ENCODE results near the gene CDC42EP3.

The CDC42EP3 gene

DNA sequence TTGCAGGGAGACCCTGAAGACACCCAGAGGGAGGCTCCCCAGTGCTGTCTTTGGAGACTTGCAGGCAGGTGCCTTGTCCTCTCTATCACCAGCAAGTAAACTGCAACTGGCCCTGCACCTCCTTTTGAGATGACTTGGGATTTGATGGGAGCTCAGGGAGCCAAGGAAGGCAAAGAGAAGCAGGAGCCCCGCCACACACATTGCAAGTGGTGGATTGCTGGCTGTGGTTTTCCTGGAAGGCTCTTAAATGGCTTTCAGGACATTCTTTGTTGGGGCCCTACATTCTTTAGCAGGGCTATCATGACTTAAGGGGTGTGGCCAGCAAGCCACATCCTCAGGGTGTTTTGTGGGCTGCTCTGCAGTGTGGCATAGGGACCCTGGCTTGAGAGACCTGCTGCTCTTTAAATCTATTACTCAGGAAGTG is 39.9 kb upstream of the CDC42EP3 start:
- TF ChIP-seq, protein P1, sequence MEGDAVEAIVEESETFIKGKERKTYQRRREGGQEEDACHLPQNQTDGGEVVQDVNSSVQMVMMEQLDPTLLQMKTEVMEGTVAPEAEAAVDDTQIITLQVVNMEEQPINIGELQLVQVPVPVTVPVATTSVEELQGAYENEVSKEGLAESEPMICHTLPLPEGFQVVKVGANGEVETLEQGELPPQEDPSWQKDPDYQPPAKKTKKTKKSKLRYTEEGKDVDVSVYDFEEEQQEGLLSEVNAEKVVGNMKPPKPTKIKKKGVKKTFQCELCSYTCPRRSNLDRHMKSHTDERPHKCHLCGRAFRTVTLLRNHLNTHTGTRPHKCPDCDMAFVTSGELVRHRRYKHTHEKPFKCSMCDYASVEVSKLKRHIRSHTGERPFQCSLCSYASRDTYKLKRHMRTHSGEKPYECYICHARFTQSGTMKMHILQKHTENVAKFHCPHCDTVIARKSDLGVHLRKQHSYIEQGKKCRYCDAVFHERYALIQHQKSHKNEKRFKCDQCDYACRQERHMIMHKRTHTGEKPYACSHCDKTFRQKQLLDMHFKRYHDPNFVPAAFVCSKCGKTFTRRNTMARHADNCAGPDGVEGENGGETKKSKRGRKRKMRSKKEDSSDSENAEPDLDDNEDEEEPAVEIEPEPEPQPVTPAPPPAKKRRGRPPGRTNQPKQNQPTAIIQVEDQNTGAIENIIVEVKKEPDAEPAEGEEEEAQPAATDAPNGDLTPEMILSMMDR (IDR thresholded peaks at IDR 0.05; ENCODE audit: control extremely low read depth, extremely low read depth, low read depth, missing control alignments), result no peak
- ChIA-PET POLR2A (no interaction called here), CTCF (no interaction called here)
- no peak for DNase-seq (ENCODE audit: extremely low spot score)

DNA sequence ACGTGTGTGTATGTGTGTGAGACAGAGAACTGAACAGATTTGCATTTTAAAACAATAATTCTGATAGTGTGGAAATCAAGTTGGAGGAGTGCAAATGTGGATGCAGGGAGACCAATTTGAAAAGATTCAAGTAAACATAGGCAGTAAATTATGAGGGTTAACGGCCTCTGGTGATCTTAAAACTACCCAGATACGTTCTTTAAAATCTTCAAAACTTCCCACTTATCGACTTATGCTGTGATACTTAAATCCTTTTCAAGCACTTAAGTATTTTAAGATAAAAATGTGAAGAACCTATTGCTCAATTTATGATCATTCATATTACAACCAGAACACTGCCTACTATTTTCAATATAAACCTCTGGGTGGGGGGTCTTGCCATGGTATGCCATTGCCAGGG is 37.7 kb upstream of the CDC42EP3 start:
- DNase-seq (ENCODE audit: extremely low spot score), result no peak
- CTCF ChIA-PET, result no interaction called here
- POLR2A ChIA-PET, result no interaction called here
- TF ChIP-seq, protein P1 (IDR thresholded peaks at IDR 0.05; ENCODE audit: control extremely low read depth, extremely low read depth, low read depth, missing control alignments), result no peak

DNA sequence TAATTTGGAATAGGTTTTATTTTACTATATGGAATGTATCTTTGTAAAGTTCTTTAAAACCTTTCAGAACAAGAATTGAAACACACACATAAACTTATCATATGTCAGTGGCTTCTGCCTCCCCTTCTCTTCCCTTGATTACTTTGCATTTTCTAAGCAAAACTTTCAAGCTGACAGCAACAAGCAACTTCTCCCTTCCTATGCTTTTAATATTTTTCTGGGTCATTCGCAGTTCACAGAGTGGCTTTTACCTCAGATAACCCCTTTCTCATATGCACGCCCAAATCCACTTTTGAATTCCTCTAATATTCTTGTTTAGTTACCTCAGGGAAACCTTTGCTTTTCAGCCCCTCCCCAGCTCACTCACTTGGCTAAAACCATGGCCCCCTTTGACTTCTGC is 36.7 kb upstream of the CDC42EP3 start:
- TF ChIP-seq, protein P1 (IDR thresholded peaks at IDR 0.05; ENCODE audit: control extremely low read depth, extremely low read depth, low read depth, missing control alignments), result no peak
- DNase-seq (ENCODE audit: extremely low spot score), result no peak
- ChIA-PET POLR2A (no interaction called here), CTCF (no interaction called here)

DNA sequence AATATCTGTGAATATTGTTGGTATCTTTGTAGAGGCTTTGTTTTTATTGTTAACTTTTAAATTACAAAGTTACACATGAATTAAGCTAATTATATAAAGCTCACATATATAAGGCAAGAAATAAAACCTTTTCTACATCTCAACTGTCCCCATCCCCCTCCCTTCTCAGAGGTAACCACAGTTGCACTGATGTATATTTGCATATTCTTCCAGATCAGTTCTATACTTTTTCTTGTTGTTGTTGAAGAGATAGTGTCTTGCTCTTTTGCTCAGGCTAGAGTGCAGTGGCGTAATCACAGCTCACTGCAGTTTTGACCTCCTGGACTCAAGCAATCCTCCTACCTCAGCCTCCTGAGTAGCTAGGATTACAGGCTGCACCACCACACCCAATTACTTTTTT is 36.0 kb upstream of the CDC42EP3 start:
- TF ChIP-seq, protein P1 (IDR thresholded peaks at IDR 0.05; ENCODE audit: control extremely low read depth, extremely low read depth, low read depth, missing control alignments), result no peak
- POLR2A ChIA-PET, result no interaction called here
- DNase-seq (ENCODE audit: extremely low spot score), result no peak
- CTCF ChIA-PET, result interaction anchor here (0.9 to 2.1 kb wide), 5 partner anchors 8 to 170 kb away, joined by 3 to 8 read pairs (median 5); no protein-coding TSS in a partner anchor

DNA sequence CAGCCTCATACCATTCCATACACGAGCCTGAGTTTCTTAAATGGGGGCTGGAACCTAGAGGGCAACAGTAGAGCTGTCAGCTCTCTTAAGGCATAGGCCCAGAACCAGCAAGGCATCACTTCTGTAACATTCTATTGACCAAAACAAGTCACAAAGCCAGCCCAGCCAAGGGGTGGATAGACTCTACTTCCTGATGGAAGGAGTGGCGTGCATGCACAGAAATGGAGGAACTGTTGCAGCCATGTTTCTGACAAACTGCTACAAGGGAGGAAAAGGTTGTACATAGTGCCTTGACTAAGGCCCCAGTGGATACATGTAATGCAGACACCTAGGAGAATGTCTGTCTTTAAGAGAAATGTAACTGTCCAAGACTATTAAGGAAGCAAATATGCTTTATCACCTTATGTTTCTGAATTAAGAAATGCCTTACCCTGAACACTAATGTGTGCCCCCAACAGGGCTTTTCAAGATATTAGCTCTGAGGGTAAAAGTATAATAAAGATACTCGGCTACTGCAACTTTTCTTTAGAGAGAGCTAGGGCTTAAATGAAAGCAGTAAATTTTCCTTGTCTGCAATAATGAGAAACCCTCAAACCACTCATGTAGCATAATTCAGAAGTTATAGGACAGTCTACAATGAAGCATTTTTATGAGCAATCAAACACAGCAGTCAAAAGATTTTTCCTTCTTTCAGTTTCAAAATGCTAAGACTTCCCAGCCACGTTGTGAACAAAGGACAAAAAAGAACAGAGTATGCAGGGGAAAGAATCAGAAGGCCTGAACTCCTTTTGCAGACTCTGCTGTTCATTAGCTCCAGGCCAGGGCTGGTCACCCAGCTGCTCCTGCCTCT is 35.1 kb upstream of the CDC42EP3 start:
- TF ChIP-seq, protein P1 (IDR thresholded peaks at IDR 0.05; ENCODE audit: control extremely low read depth, extremely low read depth, low read depth, missing control alignments), result no peak
- DNase-seq (ENCODE audit: extremely low spot score), result no peak
- ChIA-PET POLR2A (no interaction called here), CTCF (interaction anchor here (0.9 to 2.1 kb wide), 6 partner anchors 9 to 171 kb away, joined by 3 to 8 read pairs (median 4); no protein-coding TSS in a partner anchor)

DNA sequence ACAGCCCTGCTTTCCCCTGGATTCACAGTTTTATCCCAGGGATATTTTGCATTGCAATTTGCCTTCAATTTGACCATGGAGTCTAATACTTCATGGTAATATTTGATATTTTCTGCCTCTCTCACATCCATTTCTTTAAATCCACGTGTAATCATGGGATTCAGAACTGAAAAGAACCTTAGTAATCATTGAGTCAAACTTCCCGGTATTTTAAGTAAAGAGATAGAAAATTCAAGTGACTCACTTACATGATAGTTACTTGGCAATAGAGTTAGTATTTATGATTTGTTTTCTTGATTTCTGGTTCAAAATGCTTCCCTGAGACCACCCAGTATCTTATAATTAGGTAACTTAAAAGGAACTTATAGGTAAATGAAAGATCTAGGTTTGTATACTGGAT is 33.7 kb upstream of the CDC42EP3 start:
- TF ChIP-seq, protein P1 (IDR thresholded peaks at IDR 0.05; ENCODE audit: control extremely low read depth, extremely low read depth, low read depth, missing control alignments), result no peak
- POLR2A ChIA-PET, result no interaction called here
- CTCF ChIA-PET, result no interaction called here
- no peak for DNase-seq (ENCODE audit: extremely low spot score)

Measured in GM10248 (cell line).